Neural progenitor cell (in vitro differentiated cells): ENCODE data around the gene HDLBP. TPM values are rescaled to one million over a fixed set of nuclear protein-coding genes. Genes with fewer than 3 reads are reported as not detected.
"Not testable (repeated sequence)": the region's sequence is repeated elsewhere in the genome, so short reads cannot be mapped to it uniquely, and the experiment has no call there.

Source experiments
- DNase-seq: peaks from one replicate; pipeline ENCODE4 v3.0.0-alpha.2; 2016; ENCODE audit warnings: low spot score
- H2AFZ ChIP-seq: fragments of 200-600 bp; sonication (generic); replicated peaks from 2 replicates; pipeline ENCODE4 v1.6.1; 2016; ENCODE audit warnings: antibody characterized with exemption
- H3F3A ChIP-seq: fragments of 200-600 bp; sonication (generic); 2 replicates; pipeline ENCODE4 v1.6.1; 2016; ENCODE audit warnings: antibody characterized with exemption, low read depth
- H3K27ac ChIP-seq: fragments of 200-600 bp; sonication (generic); 2 replicates; pipeline ENCODE4 v1.5.1; 2016; ENCODE audit warnings: mild to moderate bottlenecking
- H3K27me3 ChIP-seq: fragments of 200-600 bp; sonication (generic); 2 replicates; pipeline ENCODE4 v1.6.1; 2016; ENCODE audit warnings: mild to moderate bottlenecking, moderate library complexity
- H3K36me3 ChIP-seq: fragments of 200-600 bp; sonication (generic); 2 replicates; pipeline ENCODE4 v1.5.1; 2016
- H3K4me1 ChIP-seq: fragments of 200-600 bp; sonication (generic); 2 replicates; pipeline ENCODE4 v1.6.1; 2016; ENCODE audit warnings: mixed run types
- H3K4me2 ChIP-seq: fragments of 200-600 bp; sonication (generic); 2 replicates; pipeline ENCODE4 v1.6.1; 2016
- H3K4me3 ChIP-seq: fragments of 200-600 bp; sonication (generic); 2 replicates; pipeline ENCODE4 v1.5.1; 2016
- H3K79me2 ChIP-seq: fragments of 200-600 bp; sonication (generic); 2 replicates; pipeline ENCODE4 v1.6.1; 2016; ENCODE audit warnings: low read depth
- H3K9ac ChIP-seq: fragments of 200-600 bp; sonication (generic); 2 replicates; pipeline ENCODE4 v1.6.1; 2016
- H3K9me3 ChIP-seq: fragments of 200-600 bp; sonication (generic); 2 replicates; pipeline ENCODE4 v1.5.1; 2016; ENCODE audit warnings: low read depth
- H4K20me1 ChIP-seq: fragments of 200-600 bp; sonication (generic); 2 replicates; pipeline ENCODE4 v1.6.1; 2016; ENCODE audit warnings: low read depth
- H3K27ac Mint-ChIP-seq: 3 replicates; pipeline ENCODE4 v1.8.0; 2021; ENCODE audit warnings: mixed read lengths
- H3K27me3 Mint-ChIP-seq: 2 replicates; pipeline ENCODE4 v1.8.0; 2022; ENCODE audit warnings: low read depth, mild to moderate bottlenecking, inconsistent platforms, moderate library complexity, mixed read lengths; ENCODE audit not compliant: insufficient read depth
- H3K36me3 Mint-ChIP-seq: 3 replicates; pipeline ENCODE4 v1.8.0; 2021; ENCODE audit warnings: mixed read lengths
- H3K4me1 Mint-ChIP-seq: 3 replicates; pipeline ENCODE4 v1.8.0; 2021; ENCODE audit warnings: mixed read lengths
- H3K4me3 Mint-ChIP-seq: 3 replicates; pipeline ENCODE4 v1.8.0; 2021; ENCODE audit warnings: mild to moderate bottlenecking, moderate library complexity, mixed read lengths
- H3K9me3 Mint-ChIP-seq: 3 replicates; pipeline ENCODE4 v1.8.0; 2020; ENCODE audit warnings: mixed read lengths
- EZH2 ChIP-seq: fragments of 200-600 bp; sonication (generic); IDR thresholded peaks from 2 replicates; pipeline ENCODE4 v1.6.1; 2017; ENCODE audit warnings: antibody characterized with exemption, mild to moderate bottlenecking, moderate library complexity
- EZH2phosphoT487 ChIP-seq: fragments of 200-600 bp; sonication (generic); IDR thresholded peaks from 2 replicates; pipeline ENCODE4 v1.6.1; 2017; ENCODE audit warnings: antibody characterized with exemption
- total RNA-seq: library from RNA; depleted of rRNA; stranded (reverse); fragments of >200 nt; gene quantifications from 2 replicates; pipeline ENCODE4 v1.2.3, GENCODE V29; 2015; ENCODE audit warnings: low replicate concordance
- TF ChIP-seq, protein P1 (sequence below): fragments of 200-600 bp; sonication (generic); IDR thresholded peaks from 2 replicates; pipeline ENCODE4 v1.5.1; 2017; ENCODE audit warnings: antibody characterized with exemption, mild to moderate bottlenecking

The HDLBP gene
- total RNA-seq, 1 donor from 2014 or later = 251 TPM

DNA sequence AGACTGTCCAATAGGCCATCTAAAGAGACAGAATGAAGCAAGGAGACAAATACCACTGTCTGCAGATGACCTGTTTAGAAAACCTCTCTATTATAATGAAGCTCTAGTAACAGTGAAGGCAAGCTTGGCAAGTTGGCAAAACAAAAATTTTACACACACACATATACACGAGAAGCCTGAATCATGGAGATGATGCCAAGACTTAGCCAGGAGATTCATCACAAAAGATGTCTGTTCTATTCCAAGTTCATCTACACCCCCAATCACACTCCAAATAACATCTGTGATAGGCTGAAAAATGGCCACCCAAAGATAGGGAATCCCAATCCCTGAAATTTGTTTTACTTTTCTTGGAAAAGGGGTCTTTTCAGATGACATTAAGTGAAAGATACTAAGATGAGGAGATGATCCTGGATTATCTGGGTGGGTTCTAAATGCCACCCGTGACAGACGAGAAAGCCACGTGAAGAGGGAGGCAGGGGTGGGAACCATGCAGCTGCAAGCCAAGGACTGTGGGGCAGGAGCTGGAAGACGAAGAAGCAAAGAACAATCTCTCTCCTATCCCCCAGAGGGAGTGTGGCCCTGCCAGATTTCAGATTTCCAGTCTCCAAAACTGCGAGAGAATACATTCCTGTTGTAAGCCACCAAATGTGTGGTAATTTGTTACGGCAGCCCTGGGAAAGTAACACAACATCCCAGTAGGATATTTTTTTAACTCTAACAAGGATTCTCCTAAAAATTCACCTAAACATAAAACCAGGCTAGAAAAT is 20.0 kb downstream of the HDLBP start:
- H3K4me1 ChIP-seq = no peaks in the 10 kb centered on the region
- H3K27me3 Mint-ChIP-seq = no peaks in the 10 kb centered on the region
- no peaks in the 10 kb centered on the region for H3K27me3 ChIP-seq
- H3K9ac ChIP-seq = no peak overlapping the region
- H2AFZ ChIP-seq = no peak overlapping the region
- no peak overlapping the region for H3K4me3 ChIP-seq
- H3K4me3 Mint-ChIP-seq = no peak overlapping the region
- no peaks in the 10 kb centered on the region for H3K9me3 Mint-ChIP-seq
- H3K4me1 Mint-ChIP-seq = peaks cover 6% of the 10 kb centered on the region
- H3K27ac Mint-ChIP-seq = no peak overlapping the region
- H3K4me2 ChIP-seq = no peak overlapping the region
- H4K20me1 ChIP-seq = peaks cover 62% of the 10 kb centered on the region
- TF ChIP-seq EZH2 (no peak), EZH2phosphoT487 (no peak)
- TF ChIP-seq, protein P1, sequence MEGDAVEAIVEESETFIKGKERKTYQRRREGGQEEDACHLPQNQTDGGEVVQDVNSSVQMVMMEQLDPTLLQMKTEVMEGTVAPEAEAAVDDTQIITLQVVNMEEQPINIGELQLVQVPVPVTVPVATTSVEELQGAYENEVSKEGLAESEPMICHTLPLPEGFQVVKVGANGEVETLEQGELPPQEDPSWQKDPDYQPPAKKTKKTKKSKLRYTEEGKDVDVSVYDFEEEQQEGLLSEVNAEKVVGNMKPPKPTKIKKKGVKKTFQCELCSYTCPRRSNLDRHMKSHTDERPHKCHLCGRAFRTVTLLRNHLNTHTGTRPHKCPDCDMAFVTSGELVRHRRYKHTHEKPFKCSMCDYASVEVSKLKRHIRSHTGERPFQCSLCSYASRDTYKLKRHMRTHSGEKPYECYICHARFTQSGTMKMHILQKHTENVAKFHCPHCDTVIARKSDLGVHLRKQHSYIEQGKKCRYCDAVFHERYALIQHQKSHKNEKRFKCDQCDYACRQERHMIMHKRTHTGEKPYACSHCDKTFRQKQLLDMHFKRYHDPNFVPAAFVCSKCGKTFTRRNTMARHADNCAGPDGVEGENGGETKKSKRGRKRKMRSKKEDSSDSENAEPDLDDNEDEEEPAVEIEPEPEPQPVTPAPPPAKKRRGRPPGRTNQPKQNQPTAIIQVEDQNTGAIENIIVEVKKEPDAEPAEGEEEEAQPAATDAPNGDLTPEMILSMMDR = no peak
- H3K36me3 ChIP-seq = no peaks in the 10 kb centered on the region
- H3F3A ChIP-seq = no peaks in the 10 kb centered on the region
- peaks cover 20% of the 10 kb centered on the region for H3K36me3 Mint-ChIP-seq
- no peak overlapping the region for H3K27ac ChIP-seq
- H3K79me2 ChIP-seq = peaks cover 100% of the 10 kb centered on the region
- no peaks in the 10 kb centered on the region for H3K9me3 ChIP-seq
- no peak for DNase-seq

DNA sequence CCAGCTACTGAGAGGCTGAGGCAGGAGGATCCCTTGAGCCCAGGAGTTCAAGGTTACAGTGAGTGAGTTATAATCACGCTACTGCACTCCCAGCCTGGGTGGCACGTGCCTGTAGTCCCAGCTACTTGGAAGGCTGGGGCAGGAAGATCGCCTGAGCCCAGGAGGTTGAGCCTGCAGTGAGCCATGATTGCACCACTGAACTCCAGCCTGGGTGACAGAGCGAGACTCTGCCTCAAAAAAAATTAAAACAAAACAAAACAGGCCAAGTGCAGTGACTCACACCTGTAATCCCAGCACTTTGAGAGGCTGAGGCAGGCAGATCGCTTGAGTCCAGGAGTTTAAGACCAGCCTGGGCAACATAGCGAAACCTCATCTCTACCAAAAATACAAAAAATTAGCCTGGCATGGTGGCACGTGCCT is 22.1 kb downstream of the HDLBP start:
- not testable (repeated sequence) for H3K4me1 Mint-ChIP-seq, H3K27me3 Mint-ChIP-seq, H3F3A ChIP-seq, H3K9me3 Mint-ChIP-seq, H3K36me3 ChIP-seq, DNase-seq, H3K27ac ChIP-seq, H2AFZ ChIP-seq, H3K4me3 ChIP-seq, H3K27ac Mint-ChIP-seq, H3K9ac ChIP-seq, H3K9me3 ChIP-seq, H3K4me1 ChIP-seq, H3K4me2 ChIP-seq, H3K4me3 Mint-ChIP-seq, H3K27me3 ChIP-seq
- H3K36me3 Mint-ChIP-seq = peaks cover 21% of the 10 kb centered on the region
- Histone ChIP-seq H3K79me2 (peaks cover 100% of the 10 kb centered on the region), H4K20me1 (peaks cover 56% of the 10 kb centered on the region)

DNA sequence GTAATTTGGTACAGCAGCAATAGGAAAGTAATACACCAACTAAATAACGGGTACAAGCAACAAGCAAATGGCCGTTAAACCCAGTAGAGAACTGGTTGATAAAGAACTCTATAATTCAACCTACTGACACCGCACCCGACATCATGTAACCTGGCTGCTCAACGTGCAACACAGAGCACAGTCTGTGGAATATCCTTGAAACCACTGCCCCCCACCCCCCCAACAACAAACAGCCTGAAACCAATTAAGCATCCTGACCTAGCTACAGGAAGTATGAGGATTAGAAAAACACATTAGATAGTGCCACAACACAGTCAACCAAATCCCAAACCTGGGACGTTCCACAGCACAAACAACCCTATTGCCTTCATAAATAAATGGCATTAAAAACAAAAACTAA is 23.5 kb downstream of the HDLBP start:
- Mint-ChIP-seq H3K27me3 (no peaks in the 10 kb centered on the region), H3K4me1 (no peaks in the 10 kb centered on the region), H3K9me3 (no peaks in the 10 kb centered on the region), H3K27ac (peak overlapping the region; percentile 30), H3K4me3 (no peak overlapping the region), H3K36me3 (peaks cover 18% of the 10 kb centered on the region)
- H3K4me1 ChIP-seq = no peaks in the 10 kb centered on the region
- no peak overlapping the region for H3K4me2 ChIP-seq
- H3K79me2 ChIP-seq = peaks cover 100% of the 10 kb centered on the region
- DNase-seq = no peak
- TF ChIP-seq EZH2phosphoT487 (no peak), EZH2 (no peak)
- TF ChIP-seq, protein P1 = no peak
- no peaks in the 10 kb centered on the region for H3K36me3 ChIP-seq
- peaks cover 50% of the 10 kb centered on the region for H4K20me1 ChIP-seq
- no peaks in the 10 kb centered on the region for H3F3A ChIP-seq
- no peak overlapping the region for H3K4me3 ChIP-seq
- H2AFZ ChIP-seq = no peak overlapping the region
- no peak overlapping the region for H3K9ac ChIP-seq
- no peaks in the 10 kb centered on the region for H3K9me3 ChIP-seq
- H3K27me3 ChIP-seq = no peaks in the 10 kb centered on the region
- no peak overlapping the region for H3K27ac ChIP-seq

DNA sequence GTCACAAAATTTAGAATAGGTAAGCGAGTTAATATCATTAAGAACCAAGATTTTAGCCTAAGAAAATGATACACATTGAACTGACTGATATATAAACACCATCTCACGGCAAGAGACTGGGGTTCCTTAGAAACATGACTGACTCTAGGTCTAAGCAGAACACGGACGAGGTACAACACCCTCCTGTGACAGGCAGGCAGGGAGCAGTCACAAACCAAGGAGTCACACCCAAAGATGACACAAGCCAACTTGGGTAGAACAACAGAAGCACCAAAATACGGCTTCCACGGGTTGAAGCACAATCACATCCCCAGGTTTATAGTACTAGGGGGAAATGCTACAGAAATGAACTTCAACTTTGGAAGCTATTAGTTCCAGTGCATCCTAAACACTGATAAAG is 24.3 kb downstream of the HDLBP start:
- no peak overlapping the region for H3K27ac Mint-ChIP-seq
- H3K4me3 ChIP-seq = no peak overlapping the region
- H3F3A ChIP-seq = no peaks in the 10 kb centered on the region
- H3K79me2 ChIP-seq = peaks cover 100% of the 10 kb centered on the region
- no peak overlapping the region for H2AFZ ChIP-seq
- no peaks in the 10 kb centered on the region for H3K4me1 ChIP-seq
- no peaks in the 10 kb centered on the region for H3K9me3 ChIP-seq
- no peaks in the 10 kb centered on the region for H3K4me1 Mint-ChIP-seq
- no peaks in the 10 kb centered on the region for H3K27me3 Mint-ChIP-seq
- H3K4me2 ChIP-seq = no peak overlapping the region
- TF ChIP-seq, protein P1 = no peak
- no peak for TF ChIP-seq EZH2phosphoT487
- TF ChIP-seq EZH2 = no peak
- H3K36me3 ChIP-seq = no peaks in the 10 kb centered on the region
- H3K27me3 ChIP-seq = no peaks in the 10 kb centered on the region
- peaks cover 46% of the 10 kb centered on the region for H4K20me1 ChIP-seq
- peaks cover 10% of the 10 kb centered on the region for H3K36me3 Mint-ChIP-seq
- no peak overlapping the region for H3K27ac ChIP-seq
- H3K9me3 Mint-ChIP-seq = no peaks in the 10 kb centered on the region
- H3K9ac ChIP-seq = no peak overlapping the region
- DNase-seq = no peak
- H3K4me3 Mint-ChIP-seq = no peak overlapping the region
